Measurements from ENCODE around the gene TIAM1. TPM values are rescaled to one million over a fixed set of nuclear protein-coding genes. Genes with fewer than 3 reads are reported as not detected.

Gene TIAM1
- total RNA-seq, 1 donor, result 16.3 TPM

DNA sequence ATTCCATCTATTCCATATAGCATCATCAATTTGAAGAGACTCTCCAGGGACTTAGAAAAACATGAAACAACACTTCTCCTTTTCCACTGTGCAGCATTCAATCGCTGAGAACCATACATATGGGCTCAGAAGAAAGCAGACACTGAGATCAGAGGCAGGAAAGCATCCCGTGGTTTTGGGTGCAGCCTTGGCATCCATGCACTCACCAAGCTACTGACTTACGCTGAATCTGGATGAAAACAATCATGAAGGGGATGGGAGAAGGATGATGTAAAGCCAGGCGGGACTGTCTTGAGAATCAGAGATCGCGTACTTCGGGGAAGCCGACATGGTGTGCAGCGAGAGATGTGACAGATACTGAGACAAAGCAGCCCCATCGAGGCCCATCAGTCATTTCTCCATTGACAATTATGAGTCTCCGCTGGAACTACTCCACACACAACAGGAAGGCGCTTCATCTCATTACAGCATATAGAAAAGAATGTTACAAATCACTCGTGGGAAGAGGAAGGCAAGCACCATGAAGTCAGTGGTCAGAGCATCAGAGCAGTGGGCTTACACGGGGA is 2.3 kb upstream of the TIAM1 start:
- H3K27ac ChIP-seq (ENCODE audit: low read depth, low read length), result no peak overlapping the region
- no peaks in the 10 kb centered on the region for H3K27me3 ChIP-seq (ENCODE audit: insufficient read depth, low read length)
- H3K4me1 ChIP-seq (ENCODE audit: insufficient read depth, low read length), result peaks cover 10% of the 10 kb centered on the region
- H3K4me2 ChIP-seq (ENCODE audit: insufficient read depth, low read length), result no peak overlapping the region
- H4K20me1 ChIP-seq (ENCODE audit: insufficient read depth, low read length), result no peaks in the 10 kb centered on the region
- no peak for TF ChIP-seq CTCF (IDR thresholded peaks at IDR 0.05; ENCODE audit: extremely low read depth, low read depth, low read length)
- peaks cover 5% of the 10 kb centered on the region for H3K79me2 ChIP-seq (ENCODE audit: insufficient read depth, low read length)
- no peak overlapping the region for H3K4me3 ChIP-seq (ENCODE audit: insufficient read depth, low read length)
- H3K36me3 ChIP-seq (ENCODE audit: insufficient read depth, low read length), result no peaks in the 10 kb centered on the region
- H3K9me3 ChIP-seq (ENCODE audit: low read depth, low read length), result no peaks in the 10 kb centered on the region
- DNase-seq (ENCODE audit: insufficient read length, low spot score, missing footprints), result no peak
- H2AFZ ChIP-seq (ENCODE audit: low read length), result no peak overlapping the region

DNA sequence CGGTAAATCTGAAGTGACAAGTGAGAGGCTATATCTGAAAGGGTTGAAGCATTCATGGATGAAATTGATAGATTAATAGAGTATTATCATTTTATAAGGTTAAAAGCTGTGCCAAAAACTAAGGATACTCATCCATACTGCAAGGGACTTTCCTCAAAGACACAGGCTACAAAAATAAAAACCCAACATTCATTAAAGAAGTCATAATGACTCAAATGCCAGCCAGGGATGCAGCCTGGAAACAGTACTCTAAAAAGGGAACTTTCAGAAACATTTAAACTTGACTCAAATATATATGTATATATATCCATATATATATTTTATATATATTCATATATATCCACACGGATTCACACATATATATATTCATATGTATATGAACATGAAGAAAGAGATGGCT is 1.1 kb upstream of the TIAM1 start:
- no peaks in the 10 kb centered on the region for H3K9me3 ChIP-seq (ENCODE audit: low read depth, low read length)
- peaks cover 9% of the 10 kb centered on the region for H3K79me2 ChIP-seq (ENCODE audit: insufficient read depth, low read length)
- peaks cover 10% of the 10 kb centered on the region for H3K4me1 ChIP-seq (ENCODE audit: insufficient read depth, low read length)
- no peak overlapping the region for H3K27ac ChIP-seq (ENCODE audit: low read depth, low read length)
- H3K36me3 ChIP-seq (ENCODE audit: insufficient read depth, low read length), result no peaks in the 10 kb centered on the region
- no peaks in the 10 kb centered on the region for H3K27me3 ChIP-seq (ENCODE audit: insufficient read depth, low read length)
- no peak for TF ChIP-seq CTCF (IDR thresholded peaks at IDR 0.05; ENCODE audit: extremely low read depth, low read depth, low read length)
- H2AFZ ChIP-seq (ENCODE audit: low read length), result no peak overlapping the region
- H3K4me2 ChIP-seq (ENCODE audit: insufficient read depth, low read length), result no peak overlapping the region
- H4K20me1 ChIP-seq (ENCODE audit: insufficient read depth, low read length), result no peaks in the 10 kb centered on the region
- H3K4me3 ChIP-seq (ENCODE audit: insufficient read depth, low read length), result no peak overlapping the region
- DNase-seq (ENCODE audit: insufficient read length, low spot score, missing footprints), result no peak

- DNase-seq (ENCODE audit: insufficient read length, low spot score, missing footprints), result no peak
- Histone ChIP-seq H3K36me3 (ENCODE audit: insufficient read depth, low read length) (peaks cover 2% of the 10 kb centered on the region), H3K4me3 (ENCODE audit: insufficient read depth, low read length) (peak overlapping the region; percentile 82), H3K27me3 (ENCODE audit: insufficient read depth, low read length) (no peaks in the 10 kb centered on the region), H2AFZ (ENCODE audit: low read length) (peak overlapping the region; percentile 96), H4K20me1 (ENCODE audit: insufficient read depth, low read length) (no peaks in the 10 kb centered on the region), H3K4me2 (ENCODE audit: insufficient read depth, low read length) (peak overlapping the region; percentile 93), H3K9me3 (ENCODE audit: low read depth, low read length) (no peaks in the 10 kb centered on the region), H3K79me2 (ENCODE audit: insufficient read depth, low read length) (peaks cover 9% of the 10 kb centered on the region), H3K4me1 (ENCODE audit: insufficient read depth, low read length) (peaks cover 10% of the 10 kb centered on the region), H3K27ac (ENCODE audit: low read depth, low read length) (no peak overlapping the region)
- TF ChIP-seq CTCF (IDR thresholded peaks at IDR 0.05; ENCODE audit: extremely low read depth, low read depth, low read length), result no peak
Observed at GRCh38 chr21:31343030-31343510, 991 bp downstream of the TIAM1 start.

GRCh38 chr21:31342348-31342747 is 1.7 kb downstream of the TIAM1 start:
- Histone ChIP-seq H3K27me3 (ENCODE audit: insufficient read depth, low read length) (no peaks in the 10 kb centered on the region), H2AFZ (ENCODE audit: low read length) (no peak overlapping the region), H3K4me1 (ENCODE audit: insufficient read depth, low read length) (peaks cover 6% of the 10 kb centered on the region), H3K36me3 (ENCODE audit: insufficient read depth, low read length) (peaks cover 3% of the 10 kb centered on the region), H3K27ac (ENCODE audit: low read depth, low read length) (no peak overlapping the region), H3K4me2 (ENCODE audit: insufficient read depth, low read length) (peak overlapping the region; percentile 93), H3K4me3 (ENCODE audit: insufficient read depth, low read length) (no peak overlapping the region), H3K79me2 (ENCODE audit: insufficient read depth, low read length) (peaks cover 9% of the 10 kb centered on the region), H4K20me1 (ENCODE audit: insufficient read depth, low read length) (no peaks in the 10 kb centered on the region), H3K9me3 (ENCODE audit: low read depth, low read length) (no peaks in the 10 kb centered on the region)
- TF ChIP-seq CTCF (IDR thresholded peaks at IDR 0.05; ENCODE audit: extremely low read depth, low read depth, low read length), result no peak
- DNase-seq (ENCODE audit: insufficient read length, low spot score, missing footprints), result no peak
